IPS DF 4.7 (cell line): ENCODE data around the gene TTLL8.

ENCODE experiments used
- DNase-seq: peaks from one replicate; pipeline ENCODE4 v3.0.0-alpha.2; 2013; ENCODE audit warnings: low spot score; ENCODE audit errors: extremely low read depth

TTLL8 gene

DNA sequence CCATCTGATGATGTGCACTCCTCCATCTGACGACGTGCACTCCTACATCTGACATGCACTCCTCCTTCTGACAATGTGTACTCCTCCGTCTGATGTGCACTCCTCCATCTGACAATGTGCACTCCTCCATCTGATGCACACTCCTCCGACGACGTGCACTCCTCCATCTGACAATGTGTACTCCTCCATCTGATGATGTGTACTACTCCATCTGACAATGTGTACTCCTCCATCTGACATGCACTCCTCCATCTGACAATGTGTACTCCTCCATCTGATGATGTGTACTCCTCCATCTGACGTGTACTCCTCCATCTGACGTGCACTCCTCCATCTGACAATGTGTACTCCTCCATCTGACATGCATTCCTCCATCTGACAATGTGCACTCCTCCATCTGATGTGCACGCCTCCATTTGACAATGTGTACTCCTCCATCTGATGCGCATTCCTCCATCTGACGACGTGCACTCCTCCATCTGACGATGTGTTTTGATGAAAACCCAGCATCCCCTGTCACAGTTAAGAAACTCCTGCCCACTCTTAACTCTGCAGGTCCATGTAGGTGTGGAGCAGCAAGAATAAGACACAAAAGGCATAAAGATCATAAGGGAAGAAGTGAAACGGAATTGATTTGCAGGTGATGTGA is 35.8 kb downstream of the TTLL8 start:
- DNase-seq = no peak

GRCh38 chr22:50020606-50021005 is 37.5 kb downstream of the TTLL8 start:
- no peak for DNase-seq

DNA sequence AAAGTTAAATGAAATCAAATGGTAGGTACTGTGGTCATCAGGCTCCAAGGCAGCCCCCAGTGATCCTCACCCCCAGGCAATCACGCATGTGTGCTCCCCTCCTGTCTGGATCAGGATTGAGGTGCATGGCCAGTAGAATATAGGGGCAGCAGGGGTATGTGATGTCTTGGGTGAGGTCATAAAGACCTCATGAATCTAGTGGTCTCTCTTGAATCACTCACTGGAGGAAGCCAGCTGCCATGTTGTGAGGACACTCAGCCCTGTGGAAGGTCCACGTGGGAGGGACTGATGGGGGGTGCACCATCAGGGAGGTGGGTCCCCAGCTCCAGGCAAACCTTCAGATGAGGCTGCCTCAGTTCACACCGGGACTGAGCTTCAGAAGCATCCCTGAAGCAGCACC is 38.8 kb downstream of the TTLL8 start:
- no peak for DNase-seq

DNA sequence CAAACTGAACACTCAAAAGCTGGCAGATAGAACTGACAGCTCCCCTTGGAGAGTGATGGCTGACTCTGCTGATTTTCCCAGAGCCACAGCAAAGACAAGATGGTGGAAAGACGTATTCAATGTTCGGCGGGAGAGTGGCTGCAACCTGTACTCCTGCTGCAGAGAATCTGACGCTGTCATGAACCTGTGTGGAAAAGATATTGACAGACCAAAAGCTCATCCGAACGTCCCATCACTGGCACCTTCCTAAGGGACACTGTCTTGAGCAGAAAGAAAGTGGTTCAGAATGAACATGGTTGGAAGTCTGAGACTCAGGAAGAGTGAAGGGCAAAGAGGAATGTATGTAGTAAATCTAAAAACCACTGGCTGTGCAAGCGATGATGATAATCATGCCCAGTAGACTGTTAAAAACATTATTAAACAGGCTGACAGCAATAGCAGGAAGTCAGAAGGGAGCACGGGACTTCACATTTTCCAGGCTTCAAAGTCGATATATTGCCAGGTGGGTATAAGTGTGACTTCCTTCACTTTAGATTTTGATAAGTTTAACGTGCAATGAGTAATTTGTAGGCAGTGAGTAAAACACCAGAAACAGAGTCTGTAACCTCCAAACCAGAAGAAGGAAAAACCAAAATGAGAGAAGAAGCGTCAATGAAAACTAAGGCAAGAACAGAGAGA is 39.4 kb downstream of the TTLL8 start:
- DNase-seq = no peak

DNA sequence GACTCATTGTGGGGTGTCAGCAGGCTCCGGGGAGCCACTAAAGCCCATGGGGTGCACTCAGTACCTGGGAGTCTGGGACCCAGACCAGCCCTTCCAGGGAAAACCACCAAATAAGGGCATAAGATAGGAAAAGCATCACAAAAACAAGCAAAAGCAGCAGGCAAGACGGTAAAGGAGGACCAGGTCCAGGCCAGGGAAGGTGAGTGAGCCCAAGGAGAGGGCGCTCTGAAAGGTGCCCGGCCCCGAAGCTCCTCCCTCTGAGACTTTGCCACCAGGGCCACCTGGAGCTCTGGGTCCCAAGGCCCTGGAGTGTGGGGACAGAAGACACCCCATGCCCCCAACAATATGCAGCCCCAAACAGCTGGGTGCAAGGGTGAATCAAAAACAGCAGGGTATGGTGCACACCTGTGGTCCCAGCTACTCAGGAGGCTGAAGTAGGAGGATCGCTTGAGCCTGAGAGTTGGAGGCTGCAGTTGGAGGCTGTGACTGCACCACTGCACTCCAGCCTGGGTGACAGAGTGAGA is 40.3 kb downstream of the TTLL8 start:
- no peak for DNase-seq

- no peak for DNase-seq
Observed at GRCh38 chr22:50016988-50017700, 41.0 kb downstream of the TTLL8 start.

DNA sequence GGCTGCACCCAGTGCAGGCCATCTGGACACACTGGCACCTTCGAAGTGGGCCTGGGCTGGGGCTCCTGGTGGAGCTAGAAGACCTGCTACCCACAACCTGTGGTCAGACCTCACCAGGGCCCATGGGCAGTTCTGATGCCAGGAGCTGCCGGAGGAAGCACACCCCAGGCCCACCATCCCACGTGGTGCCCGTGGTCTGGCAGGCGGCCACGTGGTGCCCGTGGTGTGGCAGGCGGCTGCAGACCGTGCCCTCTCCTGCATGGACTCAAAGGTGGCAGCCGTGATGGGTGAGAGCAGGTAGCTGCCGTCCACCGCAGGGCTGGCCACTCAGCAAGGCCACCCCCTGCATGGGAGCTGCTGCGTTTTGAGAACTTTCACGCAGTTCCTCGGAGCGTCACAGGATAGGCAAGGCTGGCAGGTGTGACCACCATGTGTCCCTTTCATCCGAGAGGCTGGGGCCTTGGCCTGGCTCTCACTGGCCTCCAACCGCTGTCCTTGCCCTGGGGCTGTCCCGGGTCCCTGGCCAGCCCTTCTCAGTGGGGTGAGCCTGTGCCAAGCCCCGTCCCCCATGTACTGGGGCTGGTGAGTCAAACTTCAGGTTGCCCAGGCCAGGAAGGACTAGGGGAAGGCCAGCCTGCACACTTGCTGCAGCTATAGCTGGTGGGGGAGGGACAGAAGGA is 41.6 kb downstream of the TTLL8 start:
- DNase-seq = no peak

DNA sequence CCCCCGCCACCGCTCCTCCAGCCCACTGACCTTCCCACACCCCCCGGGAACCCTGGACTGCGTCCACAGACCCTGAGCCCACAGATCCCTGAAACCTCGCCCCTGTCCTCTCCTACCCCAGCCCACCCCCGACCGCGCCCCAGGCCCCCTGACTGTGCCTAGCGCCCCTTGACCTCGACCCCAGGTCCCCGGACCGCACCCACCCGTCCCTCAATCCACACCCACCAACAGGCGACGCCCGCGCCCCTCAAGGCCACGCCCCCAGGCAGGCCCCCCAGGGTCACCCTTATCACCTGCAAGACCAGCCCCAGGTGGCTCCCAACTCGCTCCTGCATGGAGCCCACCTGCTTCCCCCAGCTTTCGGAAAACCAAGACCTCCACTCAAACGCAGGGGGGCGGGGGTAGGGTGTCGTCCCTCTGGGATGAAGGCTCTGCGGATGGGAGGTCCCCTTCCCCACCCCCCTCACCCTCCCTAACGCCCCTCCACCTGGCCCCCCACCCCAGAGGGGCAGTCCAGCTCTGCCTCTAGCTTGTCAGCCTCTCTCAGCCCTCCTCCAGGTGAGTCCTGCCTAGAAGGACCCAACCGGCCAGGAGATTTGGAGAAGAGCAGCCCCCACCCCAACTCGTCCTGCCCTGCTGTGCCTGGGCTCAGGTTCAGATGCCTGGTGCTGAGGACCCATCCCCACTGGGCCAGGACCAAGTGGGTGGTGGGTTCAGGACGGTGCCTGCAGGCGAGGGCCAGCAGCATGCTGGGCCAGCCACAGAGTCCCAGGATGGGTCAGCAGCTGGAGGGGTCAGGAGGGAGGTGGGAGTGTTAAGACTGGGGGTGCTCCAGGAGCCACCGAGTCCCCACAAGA is 42.4 kb downstream of the TTLL8 start:
- DNase-seq = no peak

- no peak for DNase-seq
Observed at GRCh38 chr22:50014655-50015401, 43.3 kb downstream of the TTLL8 start.

DNA sequence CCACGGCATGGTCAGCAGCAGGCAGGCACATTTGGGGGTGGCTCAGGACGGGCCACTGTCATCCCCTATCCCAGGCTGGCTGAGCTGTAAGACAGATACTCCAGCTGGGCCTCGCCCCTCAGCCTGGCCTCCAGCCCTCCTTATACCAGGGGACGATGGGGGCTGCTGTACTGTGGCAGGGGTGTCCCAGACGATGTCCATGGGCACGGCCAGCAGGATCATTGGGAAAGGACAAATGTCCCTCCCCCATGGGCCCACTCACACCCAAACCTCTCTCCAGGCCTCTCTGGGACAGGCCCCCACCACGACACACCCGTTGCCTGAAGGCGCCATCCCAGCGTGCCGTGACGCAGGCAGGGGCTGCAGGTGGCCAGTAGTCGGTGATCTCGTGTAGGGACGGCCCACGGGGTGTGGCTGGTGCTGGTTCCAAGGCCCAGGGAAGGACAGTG is 44.0 kb downstream of the TTLL8 start:
- no peak for DNase-seq

- no peak for DNase-seq
Observed at GRCh38 chr22:50012211-50013181, 45.6 kb downstream of the TTLL8 start, which contains the start of gene IL17REL. IL17REL (minus strand) TSS chr22:50012765; CDS start chr22:50012646, 119 bp downstream.

GRCh38 chr22:50011447-50012210 is 46.5 kb downstream of the TTLL8 start:
- DNase-seq = no peak

- DNase-seq = no peak
Observed at GRCh38 chr22:50010676-50011446, 47.2 kb downstream of the TTLL8 start.

GRCh38 chr22:50009765-50010675 is 48.1 kb downstream of the TTLL8 start:
- DNase-seq = no peak

GRCh38 chr22:50009251-50009650 is 48.8 kb downstream of the TTLL8 start:
- DNase-seq = no peak
